GM19452 (cell line): ENCODE data around the gene ZNF782.
"Not testable (repeated sequence)": the region's sequence is repeated elsewhere in the genome, so short reads cannot be mapped to it uniquely, and the experiment has no call there.

ENCODE experiments used
- ATAC-seq: cut with Tn5 transposase; IDR thresholded peaks from one replicate; pipeline ENCODE4 v1.9.1; 2021; ENCODE audit not compliant: unreplicated experiment

The ZNF782 gene

GRCh38 chr9:96853781-96854650 is at the start of gene ZNF782:
TSS of gene ZNF782 (minus strand) at chr9:96854514. CDS start at chr9:96851961, 2,553 bp downstream.
- ATAC-seq = peak; percentile 83

GRCh38 chr9:96900010-96900409 is 45.7 kb upstream of the ZNF782 start:
- not testable (repeated sequence) for ATAC-seq

- ATAC-seq = no peak
These were observed 37.8 kb upstream of the ZNF782 start for GRCh38 chr9:96892131-96892530.

DNA sequence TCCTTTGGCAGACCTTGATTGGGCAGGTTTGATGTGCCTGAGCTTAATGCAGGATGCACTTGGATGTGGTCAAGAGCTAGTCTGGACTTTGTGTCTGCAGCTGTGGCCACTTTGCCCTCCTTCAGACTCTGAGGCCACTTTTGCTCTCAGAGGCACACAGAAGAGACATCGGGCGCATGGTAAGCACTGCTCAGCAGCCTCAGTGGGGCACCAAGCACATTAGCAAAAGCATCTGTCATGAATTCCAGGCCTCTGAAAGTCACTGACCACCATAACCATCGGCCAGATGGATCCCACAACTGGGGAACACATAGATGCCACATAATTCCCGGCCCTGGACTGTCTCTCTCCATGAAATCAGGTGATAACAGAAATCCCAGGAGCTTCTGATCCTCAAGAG is 34.3 kb upstream of the ZNF782 start:
- ATAC-seq = no peak

DNA sequence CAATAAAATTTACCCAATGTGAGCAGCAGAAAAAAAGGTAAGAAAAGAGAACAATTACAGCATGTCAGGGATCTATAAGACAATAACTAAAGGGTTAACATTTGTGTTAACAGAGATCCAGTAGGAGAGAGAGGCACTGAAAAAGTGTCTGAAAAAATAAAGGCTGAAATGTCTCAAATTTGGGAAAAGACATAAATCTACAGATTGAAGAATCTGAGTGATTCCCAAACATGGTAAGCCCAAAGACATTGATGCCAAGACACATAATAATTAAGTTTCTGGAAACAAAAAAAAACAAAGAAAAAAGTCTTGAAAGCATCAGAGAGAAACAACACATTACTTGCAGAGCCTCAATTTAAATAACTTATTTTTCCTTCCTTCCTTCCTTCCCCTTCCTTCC is 31.1 kb upstream of the ZNF782 start:
- ATAC-seq = no peak

GRCh38 chr9:96884443-96884842 is 30.1 kb upstream of the ZNF782 start:
- ATAC-seq = no peak

- no peak for ATAC-seq
These were observed 29.6 kb upstream of the ZNF782 start for GRCh38 chr9:96883922-96884321.

GRCh38 chr9:96877269-96877668 is 23.0 kb upstream of the ZNF782 start:
- ATAC-seq = no peak

GRCh38 chr9:96875461-96876142 is 21.3 kb upstream of the ZNF782 start:
- ATAC-seq = peak; percentile 47

GRCh38 chr9:96874947-96875460 is 20.7 kb upstream of the ZNF782 start:
- peak; percentile 62 for ATAC-seq

GRCh38 chr9:96874201-96874785 is 20.0 kb upstream of the ZNF782 start:
- ATAC-seq = no peak

- ATAC-seq = no peak
These were observed 16.9 kb upstream of the ZNF782 start for GRCh38 chr9:96871176-96871575.

- ATAC-seq = no peak
These were observed 14.4 kb upstream of the ZNF782 start for GRCh38 chr9:96868709-96869108.

DNA sequence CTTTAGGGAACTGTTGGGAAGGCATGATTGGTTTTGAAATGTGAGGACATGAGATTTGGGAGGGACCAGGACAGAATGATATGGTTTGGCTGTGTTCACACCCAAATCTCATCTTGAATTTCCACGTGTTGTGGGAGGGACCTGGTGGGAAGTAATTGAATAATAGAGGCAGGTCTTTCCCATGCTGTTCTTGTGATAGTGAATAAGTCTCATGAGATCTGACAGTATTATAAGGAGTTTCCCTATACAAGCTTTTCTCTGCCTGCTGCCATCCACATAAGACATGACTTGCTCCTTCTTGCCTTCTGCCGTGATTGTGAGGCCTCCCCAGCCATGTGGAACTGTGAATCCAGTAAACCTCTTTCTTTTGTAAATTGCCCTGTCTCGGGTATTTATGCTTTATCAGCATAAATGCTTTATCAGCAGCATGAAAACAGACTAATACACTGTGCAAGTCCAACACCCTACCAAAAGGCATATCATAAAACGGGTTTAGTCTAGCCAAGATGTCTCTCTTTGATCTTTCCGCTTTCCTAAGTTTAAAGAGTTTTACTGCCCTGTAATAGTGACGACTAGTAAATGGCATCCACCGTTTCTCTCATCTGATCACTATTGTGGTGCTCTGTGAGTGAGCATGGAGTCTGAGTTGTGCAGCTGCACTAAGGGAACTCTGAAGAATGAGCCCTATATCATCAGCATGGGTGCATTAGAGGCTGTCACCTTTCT is 12.9 kb upstream of the ZNF782 start:
- no peak for ATAC-seq

- not testable (repeated sequence) for ATAC-seq
These were observed 10.9 kb upstream of the ZNF782 start for GRCh38 chr9:96865240-96865639.

DNA sequence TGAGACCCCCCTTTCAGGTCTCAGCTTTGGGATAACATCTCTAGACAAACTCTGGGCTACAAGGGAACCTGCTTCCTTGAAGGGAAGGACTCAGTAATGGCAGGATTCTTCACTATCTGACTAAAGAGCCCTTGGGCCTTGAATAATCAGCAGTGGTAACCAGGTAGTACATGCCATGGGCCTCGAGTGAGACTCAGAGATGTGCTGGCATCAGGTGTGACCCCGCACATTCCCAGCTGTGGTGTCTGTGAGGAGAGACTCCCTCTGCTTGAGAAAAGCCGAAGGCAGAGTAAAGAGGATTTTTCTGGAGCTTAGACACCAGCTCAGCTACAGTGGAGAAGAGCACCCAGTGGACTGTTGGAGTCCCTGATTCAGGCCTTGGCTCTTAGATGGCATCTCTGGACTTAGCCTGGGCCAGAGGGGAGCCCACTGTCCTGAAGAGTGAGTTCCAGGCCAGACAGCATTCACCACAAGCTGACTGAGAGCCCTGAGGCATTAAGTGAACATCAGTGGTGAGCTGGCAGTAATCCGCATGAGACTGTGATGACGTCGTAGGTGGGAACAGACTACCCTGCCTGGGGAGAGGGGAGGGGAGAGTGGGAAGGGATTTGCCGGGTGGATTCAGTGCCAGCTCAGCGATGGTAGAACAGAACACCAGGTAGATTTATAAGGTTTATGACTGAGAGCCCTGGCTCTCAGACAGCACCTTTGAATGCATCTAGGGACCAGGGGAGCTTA is 5.3 kb upstream of the ZNF782 start:
- no peak for ATAC-seq

GRCh38 chr9:96858670-96859069 is 4.4 kb upstream of the ZNF782 start:
- ATAC-seq = no peak

GRCh38 chr9:96858018-96858573 is 3.8 kb upstream of the ZNF782 start:
- no peak for ATAC-seq

- ATAC-seq = no peak
These were observed 2.3 kb upstream of the ZNF782 start for GRCh38 chr9:96856363-96857286.
